ENCODE measurements around the gene WDR77. TPM values are rescaled to one million over a fixed set of nuclear protein-coding genes. Genes with fewer than 3 reads are reported as not detected.

Gene WDR77
- total RNA-seq, 1 experiment from 2014 or later, result 27.7 TPM

GRCh38 chr1:111399792-111400610, 49.1 kb downstream of the WDR77 start:
- intact Hi-C loops (cut with micrococcal nuclease; ENCODE audit: unreplicated experiment), result loop anchor here (1.0 to 5.0 kb wide), 2 partner anchors 53 to 177 kb away; no protein-coding TSS in a partner anchor
- TF ChIP-seq CTCF (IDR thresholded peaks at IDR 0.05; ENCODE audit: unreplicated experiment), result peak; percentile 25
- H3K4me3 Mint-ChIP-seq (ENCODE audit: low read depth, unreplicated experiment), result peak overlapping the region; percentile 5
- no TSS peak for BruUV-seq (replicated peaks)
- no peak overlapping the region for H3K27ac Mint-ChIP-seq (ENCODE audit: unreplicated experiment)
- H3K27me3 Mint-ChIP-seq (ENCODE audit: unreplicated experiment), result peaks cover 74% of the 10 kb centered on the region
- no peaks in the 10 kb centered on the region for H3K36me3 Mint-ChIP-seq (ENCODE audit: insufficient read depth, unreplicated experiment)
- H3K9me3 Mint-ChIP-seq (ENCODE audit: low read depth, unreplicated experiment), result no peaks in the 10 kb centered on the region
- H3K4me1 Mint-ChIP-seq (ENCODE audit: low read depth, unreplicated experiment), result no peaks in the 10 kb centered on the region
- CTCF ChIA-PET, result interaction anchor here (0.7 to 1.3 kb wide), 5 partner anchors 13 to 177 kb away, joined by 3 to 13 read pairs (median 4); no protein-coding TSS in a partner anchor
- peak; percentile 49 for DNase-seq

GRCh38 chr1:111392460-111392945, 56.6 kb downstream of the WDR77 start:
- no peak for DNase-seq
- CTCF ChIA-PET, result no interaction called here
- intact Hi-C loops (cut with micrococcal nuclease; ENCODE audit: unreplicated experiment), result no loop called here
- no peaks in the 10 kb centered on the region for H3K9me3 Mint-ChIP-seq (ENCODE audit: low read depth, unreplicated experiment)
- H3K27ac Mint-ChIP-seq (ENCODE audit: unreplicated experiment), result no peak overlapping the region
- no peaks in the 10 kb centered on the region for H3K4me1 Mint-ChIP-seq (ENCODE audit: low read depth, unreplicated experiment)
- no peaks in the 10 kb centered on the region for H3K36me3 Mint-ChIP-seq (ENCODE audit: insufficient read depth, unreplicated experiment)
- no peak for TF ChIP-seq CTCF (IDR thresholded peaks at IDR 0.05; ENCODE audit: unreplicated experiment)
- BruUV-seq (replicated peaks), result no TSS peak
- H3K27me3 Mint-ChIP-seq (ENCODE audit: unreplicated experiment), result peaks cover 66% of the 10 kb centered on the region
- no peak overlapping the region for H3K4me3 Mint-ChIP-seq (ENCODE audit: low read depth, unreplicated experiment)

- CTCF ChIA-PET, result no interaction called here
Measured at GRCh38 chr1:111392042-111392441, 57.0 kb downstream of the WDR77 start.

More at GRCh38 chr1:111392042-111392441, 57.0 kb downstream of the WDR77 start:
- Mint-ChIP-seq H3K36me3 (ENCODE audit: insufficient read depth, unreplicated experiment) (no peaks in the 10 kb centered on the region), H3K27me3 (ENCODE audit: unreplicated experiment) (peaks cover 66% of the 10 kb centered on the region), H3K9me3 (ENCODE audit: low read depth, unreplicated experiment) (no peaks in the 10 kb centered on the region), H3K4me3 (ENCODE audit: low read depth, unreplicated experiment) (no peak overlapping the region), H3K4me1 (ENCODE audit: low read depth, unreplicated experiment) (no peaks in the 10 kb centered on the region), H3K27ac (ENCODE audit: unreplicated experiment) (no peak overlapping the region)
- no peak for TF ChIP-seq CTCF (IDR thresholded peaks at IDR 0.05; ENCODE audit: unreplicated experiment)
- no peak for DNase-seq
- intact Hi-C loops (cut with micrococcal nuclease; ENCODE audit: unreplicated experiment), result no loop called here
- no TSS peak for BruUV-seq (replicated peaks)

Other genes with a start within 250 kb of the WDR77 start
- 11.8 and 20.0 TPM in 2 replicates for gene DENND2D, start 248.6 kb downstream of the WDR77 start, total RNA-seq (2022)
- 0.52 TPM in 1 of 2 replicates, not detected in the other for gene CHI3L2, start 221.5 kb downstream of the WDR77 start, total RNA-seq (2022)
- not detected in 2 replicates for gene CHIA, start 158.4 kb downstream of the WDR77 start, total RNA-seq (2022)
- 1.5 and 3.7 TPM in 2 replicates for gene OVGP1, start 21.5 kb downstream of the WDR77 start, total RNA-seq (2022)
- gene ATP5PB, start 208 bp upstream of the WDR77 start, total RNA-seq (2022), result 149 and 157 TPM in 2 replicates
- 0.56 and 0.85 TPM in 2 replicates for gene C1orf162, start 24.7 kb upstream of the WDR77 start, total RNA-seq (2022)
- gene ADORA3, start 54.4 kb upstream of the WDR77 start, total RNA-seq (2022), result not detected in 2 replicates
- gene TMIGD3, start 54.4 kb upstream of the WDR77 start, total RNA-seq (2022), result not detected in 2 replicates
- gene RAP1A, start 170.5 kb upstream of the WDR77 start, total RNA-seq (2022), result 33.2 and 34.6 TPM in 2 replicates

Measured in Calu3 (cell line).